Omental fat pad (tissue), 4 donors: ENCODE measurements around the gene KIF2C. TPM values are rescaled to one million over a fixed set of nuclear protein-coding genes. Genes with fewer than 3 reads are reported as not detected.

Experiments used
- ATAC-seq: fragments of 150-250 bp; one replicate; pipeline ENCODE4 v1.9.1; 2016; ENCODE audit warnings: mild to moderate bottlenecking, moderate library complexity; ENCODE audit not compliant: low FRiP score
- DNase-seq: peaks from one replicate; pipeline ENCODE4 v3.0.0-alpha.2; 2019; ENCODE audit warnings: low spot score
- total RNA-seq, 4 donors: library from RNA; depleted of rRNA; stranded (reverse); fragments of >200 nt; gene quantifications; one replicate each; pipeline ENCODE4 v1.1.0, GENCODE V29; 2016
- TF ChIP-seq, protein P1 (sequence below), 3 donors: fragments of 450-650 bp; IDR thresholded peaks; one replicate each; pipeline ENCODE4 v1.5.1; 2016 to 2017; ENCODE audit warnings: antibody characterized with exemption in 3 of 3, mild to moderate bottlenecking in 3 of 3, moderate library complexity in 2 of 3

Gene KIF2C
- total RNA-seq, 4 donors from 2014 or later = 0.19 to 2.8 (median 0.93) TPM

- ATAC-seq (peak; percentile 65), DNase-seq (no peak)
- TF ChIP-seq, protein P1, sequence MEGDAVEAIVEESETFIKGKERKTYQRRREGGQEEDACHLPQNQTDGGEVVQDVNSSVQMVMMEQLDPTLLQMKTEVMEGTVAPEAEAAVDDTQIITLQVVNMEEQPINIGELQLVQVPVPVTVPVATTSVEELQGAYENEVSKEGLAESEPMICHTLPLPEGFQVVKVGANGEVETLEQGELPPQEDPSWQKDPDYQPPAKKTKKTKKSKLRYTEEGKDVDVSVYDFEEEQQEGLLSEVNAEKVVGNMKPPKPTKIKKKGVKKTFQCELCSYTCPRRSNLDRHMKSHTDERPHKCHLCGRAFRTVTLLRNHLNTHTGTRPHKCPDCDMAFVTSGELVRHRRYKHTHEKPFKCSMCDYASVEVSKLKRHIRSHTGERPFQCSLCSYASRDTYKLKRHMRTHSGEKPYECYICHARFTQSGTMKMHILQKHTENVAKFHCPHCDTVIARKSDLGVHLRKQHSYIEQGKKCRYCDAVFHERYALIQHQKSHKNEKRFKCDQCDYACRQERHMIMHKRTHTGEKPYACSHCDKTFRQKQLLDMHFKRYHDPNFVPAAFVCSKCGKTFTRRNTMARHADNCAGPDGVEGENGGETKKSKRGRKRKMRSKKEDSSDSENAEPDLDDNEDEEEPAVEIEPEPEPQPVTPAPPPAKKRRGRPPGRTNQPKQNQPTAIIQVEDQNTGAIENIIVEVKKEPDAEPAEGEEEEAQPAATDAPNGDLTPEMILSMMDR (IDR thresholded peaks at IDR 0.05) = no peak
Measured at GRCh38 chr1:44707112-44707881, 32.3 kb upstream of the KIF2C start.

DNA sequence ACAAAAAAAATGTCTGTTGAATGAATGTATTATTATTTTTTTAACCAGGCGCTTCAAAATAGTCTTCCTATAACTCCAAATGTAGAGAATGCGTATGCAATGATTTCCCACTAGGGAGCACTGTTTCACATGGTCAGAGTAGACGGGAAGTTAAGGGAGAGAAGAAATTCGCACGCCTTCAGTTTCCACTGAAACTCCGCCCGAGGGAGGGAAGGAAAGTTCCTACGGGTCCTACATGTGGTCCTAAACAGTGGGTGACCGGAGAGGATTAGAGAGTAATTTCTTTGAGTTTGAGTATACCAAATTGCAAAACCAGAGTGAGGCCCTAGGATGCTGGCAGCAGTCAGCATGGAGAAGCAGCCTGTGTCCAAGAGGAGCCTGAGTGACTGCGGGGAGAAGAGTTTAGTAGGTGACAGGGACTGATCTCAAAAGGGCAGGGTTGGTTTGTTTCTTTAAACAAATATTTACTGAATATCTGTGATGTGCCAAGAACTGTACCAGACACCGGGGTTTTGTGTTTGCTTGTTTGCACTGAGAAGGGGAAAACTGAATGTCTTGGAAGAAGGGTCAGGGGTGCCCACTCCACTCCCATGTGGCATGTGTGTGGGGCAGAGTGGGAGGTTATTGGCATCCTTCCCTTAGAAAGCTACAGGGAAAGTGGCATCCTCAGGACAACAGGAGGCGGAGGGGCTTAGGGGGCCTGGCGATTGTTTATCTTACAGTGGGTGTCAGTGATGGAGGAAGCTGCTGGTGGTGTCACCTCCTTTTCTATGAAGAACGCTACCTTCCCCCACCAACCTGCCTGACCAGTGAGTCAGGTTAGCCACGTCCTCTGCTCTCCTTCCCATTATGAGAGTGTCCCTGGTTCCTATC, 31.4 kb upstream of the KIF2C start:
- ATAC-seq (peak; percentile 56), DNase-seq (no peak)
- TF ChIP-seq, protein P1 (IDR thresholded peaks at IDR 0.05) = no peak

- ATAC-seq (no peak), DNase-seq (no peak)
Measured at GRCh38 chr1:44713321-44713781, 26.3 kb upstream of the KIF2C start.

GRCh38 chr1:44714532-44714931, 25.1 kb upstream of the KIF2C start:
- TF ChIP-seq, protein P1 (IDR thresholded peaks at IDR 0.05) = no peak
- no peak for ATAC-seq

More at GRCh38 chr1:44713321-44713781, 26.3 kb upstream of the KIF2C start:
- TF ChIP-seq, protein P1 (IDR thresholded peaks at IDR 0.05) = no peak

GRCh38 chr1:44714944-44715571, 24.6 kb upstream of the KIF2C start:
- no peak for DNase-seq
- TF ChIP-seq, protein P1 (IDR thresholded peaks at IDR 0.05) = no peak
- ATAC-seq = peak; percentile 90

More at GRCh38 chr1:44714532-44714931, 25.1 kb upstream of the KIF2C start:
- DNase-seq = no peak

GRCh38 chr1:44717156-44717555, 22.5 kb upstream of the KIF2C start:
- ATAC-seq = no peak

More at GRCh38 chr1:44717156-44717555, 22.5 kb upstream of the KIF2C start:
- DNase-seq = no peak
- TF ChIP-seq, protein P1 (IDR thresholded peaks at IDR 0.05) = no peak
